ENCODE results near the gene SLC2A4RG. TPM values are rescaled to one million over a fixed set of nuclear protein-coding genes. Genes with fewer than 3 reads are reported as not detected.

The SLC2A4RG gene
- total and polyA plus RNA-seq, 2 of the 13 experiments (the other 11 are each of a cell fraction or from before 2014, with no cell fraction given) = 91.4 to 95.9 TPM

DNA sequence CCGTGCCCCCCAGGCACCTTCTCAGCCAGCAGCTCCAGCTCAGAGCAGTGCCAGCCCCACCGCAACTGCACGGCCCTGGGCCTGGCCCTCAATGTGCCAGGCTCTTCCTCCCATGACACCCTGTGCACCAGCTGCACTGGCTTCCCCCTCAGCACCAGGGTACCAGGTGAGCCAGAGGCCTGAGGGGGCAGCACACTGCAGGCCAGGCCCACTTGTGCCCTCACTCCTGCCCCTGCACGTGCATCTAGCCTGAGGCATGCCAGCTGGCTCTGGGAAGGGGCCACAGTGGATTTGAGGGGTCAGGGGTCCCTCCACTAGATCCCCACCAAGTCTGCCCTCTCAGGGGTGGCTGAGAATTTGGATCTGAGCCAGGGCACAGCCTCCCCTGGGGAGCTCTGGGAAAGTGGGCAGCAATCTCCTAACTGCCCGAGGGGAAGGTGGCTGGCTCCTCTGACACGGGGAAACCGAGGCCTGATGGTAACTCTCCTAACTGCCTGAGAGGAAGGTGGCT, 42.2 kb upstream of the SLC2A4RG start (continued):
- TF ChIP-seq ZNF720 (CRISPR knock-in tag; IDR thresholded peaks at IDR 0.05) (no peak), ZBTB43 (CRISPR knock-in tag; conservative IDR thresholded peaks at IDR 0.05) (no peak), ZNF761 (CRISPR knock-in tag; conservative IDR thresholded peaks at IDR 0.05) (0 out of 2 replicates have a peak, but pooled peaks have one; percentile 44), SIN3A (IDR thresholded peaks at IDR 0.05; ENCODE audit: borderline replicate concordance, low read depth, low read length) (0 out of 2 replicates have a peak, but pooled peaks have one; percentile 6), ZNF251 (CRISPR knock-in tag; IDR thresholded peaks at IDR 0.05) (peak; percentile 78; the same call in 1 of the 2 replicates), NFYB (CRISPR knock-in tag; IDR thresholded peaks at IDR 0.05) (no peak), ZNF674 (CRISPR knock-in tag; IDR thresholded peaks at IDR 0.05; ENCODE audit: low read depth) (no peak), FOXA3 (CRISPR knock-in tag; IDR thresholded peaks at IDR 0.05) (no peak), CREM (IDR thresholded peaks at IDR 0.05) (no peak), CREM (CRISPR knock-in tag; IDR thresholded peaks at IDR 0.05) (no peak), NCOA5 (CRISPR knock-in tag; IDR thresholded peaks at IDR 0.05) (no peak), ZNF160 (CRISPR knock-in tag; IDR thresholded peaks at IDR 0.05) (no peak), ZNF432 (CRISPR knock-in tag; IDR thresholded peaks at IDR 0.05; ENCODE audit: borderline replicate concordance) (no peak), ZC3H13 (CRISPR knock-in tag; IDR thresholded peaks at IDR 0.05) (peak; percentile 71; the same call in 1 of the 2 replicates), ZNF282 (IDR thresholded peaks at IDR 0.05; ENCODE audit: partially characterized antibody) (no peak), MATR3 (CRISPR knock-in tag; IDR thresholded peaks at IDR 0.05) (peak; percentile 20; the same call in 1 of the 2 replicates), CTCF (CRISPR knock-in tag; IDR thresholded peaks at IDR 0.05) (peak; percentile 11; the same call in 1 of the 2 replicates), ZFP41 (CRISPR knock-in tag; IDR thresholded peaks at IDR 0.05; ENCODE audit: borderline replicate concordance) (no peak), GTF2F1 (IDR thresholded peaks at IDR 0.05; ENCODE audit: low read length) (no peak), ZNF552 (CRISPR knock-in tag; IDR thresholded peaks at IDR 0.05; ENCODE audit: borderline replicate concordance) (no peak)
- TF ChIP-seq, protein P1, sequence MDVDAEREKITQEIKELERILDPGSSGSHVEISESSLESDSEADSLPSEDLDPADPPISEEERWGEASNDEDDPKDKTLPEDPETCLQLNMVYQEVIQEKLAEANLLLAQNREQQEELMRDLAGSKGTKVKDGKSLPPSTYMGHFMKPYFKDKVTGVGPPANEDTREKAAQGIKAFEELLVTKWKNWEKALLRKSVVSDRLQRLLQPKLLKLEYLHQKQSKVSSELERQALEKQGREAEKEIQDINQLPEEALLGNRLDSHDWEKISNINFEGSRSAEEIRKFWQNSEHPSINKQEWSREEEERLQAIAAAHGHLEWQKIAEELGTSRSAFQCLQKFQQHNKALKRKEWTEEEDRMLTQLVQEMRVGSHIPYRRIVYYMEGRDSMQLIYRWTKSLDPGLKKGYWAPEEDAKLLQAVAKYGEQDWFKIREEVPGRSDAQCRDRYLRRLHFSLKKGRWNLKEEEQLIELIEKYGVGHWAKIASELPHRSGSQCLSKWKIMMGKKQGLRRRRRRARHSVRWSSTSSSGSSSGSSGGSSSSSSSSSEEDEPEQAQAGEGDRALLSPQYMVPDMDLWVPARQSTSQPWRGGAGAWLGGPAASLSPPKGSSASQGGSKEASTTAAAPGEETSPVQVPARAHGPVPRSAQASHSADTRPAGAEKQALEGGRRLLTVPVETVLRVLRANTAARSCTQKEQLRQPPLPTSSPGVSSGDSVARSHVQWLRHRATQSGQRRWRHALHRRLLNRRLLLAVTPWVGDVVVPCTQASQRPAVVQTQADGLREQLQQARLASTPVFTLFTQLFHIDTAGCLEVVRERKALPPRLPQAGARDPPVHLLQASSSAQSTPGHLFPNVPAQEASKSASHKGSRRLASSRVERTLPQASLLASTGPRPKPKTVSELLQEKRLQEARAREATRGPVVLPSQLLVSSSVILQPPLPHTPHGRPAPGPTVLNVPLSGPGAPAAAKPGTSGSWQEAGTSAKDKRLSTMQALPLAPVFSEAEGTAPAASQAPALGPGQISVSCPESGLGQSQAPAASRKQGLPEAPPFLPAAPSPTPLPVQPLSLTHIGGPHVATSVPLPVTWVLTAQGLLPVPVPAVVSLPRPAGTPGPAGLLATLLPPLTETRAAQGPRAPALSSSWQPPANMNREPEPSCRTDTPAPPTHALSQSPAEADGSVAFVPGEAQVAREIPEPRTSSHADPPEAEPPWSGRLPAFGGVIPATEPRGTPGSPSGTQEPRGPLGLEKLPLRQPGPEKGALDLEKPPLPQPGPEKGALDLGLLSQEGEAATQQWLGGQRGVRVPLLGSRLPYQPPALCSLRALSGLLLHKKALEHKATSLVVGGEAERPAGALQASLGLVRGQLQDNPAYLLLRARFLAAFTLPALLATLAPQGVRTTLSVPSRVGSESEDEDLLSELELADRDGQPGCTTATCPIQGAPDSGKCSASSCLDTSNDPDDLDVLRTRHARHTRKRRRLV (CRISPR knock-in tag; IDR thresholded peaks at IDR 0.05) = no peak
- TF ChIP-seq, protein P2, sequence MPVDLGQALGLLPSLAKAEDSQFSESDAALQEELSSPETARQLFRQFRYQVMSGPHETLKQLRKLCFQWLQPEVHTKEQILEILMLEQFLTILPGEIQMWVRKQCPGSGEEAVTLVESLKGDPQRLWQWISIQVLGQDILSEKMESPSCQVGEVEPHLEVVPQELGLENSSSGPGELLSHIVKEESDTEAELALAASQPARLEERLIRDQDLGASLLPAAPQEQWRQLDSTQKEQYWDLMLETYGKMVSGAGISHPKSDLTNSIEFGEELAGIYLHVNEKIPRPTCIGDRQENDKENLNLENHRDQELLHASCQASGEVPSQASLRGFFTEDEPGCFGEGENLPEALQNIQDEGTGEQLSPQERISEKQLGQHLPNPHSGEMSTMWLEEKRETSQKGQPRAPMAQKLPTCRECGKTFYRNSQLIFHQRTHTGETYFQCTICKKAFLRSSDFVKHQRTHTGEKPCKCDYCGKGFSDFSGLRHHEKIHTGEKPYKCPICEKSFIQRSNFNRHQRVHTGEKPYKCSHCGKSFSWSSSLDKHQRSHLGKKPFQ (CRISPR knock-in tag; IDR thresholded peaks at IDR 0.05; ENCODE audit: insufficient replicate concordance) = no peak

All from HepG2 (cell line).